Liver (tissue), 3 donors: ENCODE results near the gene TUBB6.

ENCODE experiments used
- ATF3 ChIP-seq: IDR thresholded peaks from 2 replicates; pipeline ENCODE4 v1.6.1; 2016; ENCODE audit warnings: antibody characterized with exemption
- CTCF ChIP-seq: fragments of 150-350 bp; IDR thresholded peaks from 2 replicates; pipeline ENCODE4 v1.5.1; 2017; ENCODE audit warnings: improper control_type of control experiment, low read depth, low read length; ENCODE audit not compliant: missing input control
- FOXA1 ChIP-seq: IDR thresholded peaks from 2 replicates; pipeline ENCODE4 v1.6.1; 2016; ENCODE audit warnings: antibody characterized with exemption
- HNF4G ChIP-seq: IDR thresholded peaks from 2 replicates; pipeline ENCODE4 v1.6.1; 2016; ENCODE audit warnings: antibody characterized with exemption
- RAD21 ChIP-seq, 2 donors: IDR thresholded peaks; 2 replicates each; pipeline ENCODE4 v1.6.1; 2016; ENCODE audit warnings: antibody characterized with exemption in 2 of 2, mild to moderate bottlenecking in 2 of 2
- REST ChIP-seq: IDR thresholded peaks from 2 replicates; pipeline ENCODE4 v1.6.1; 2016; ENCODE audit warnings: antibody characterized with exemption, mild to moderate bottlenecking
- RXRA ChIP-seq, 2 donors: IDR thresholded peaks; 2 replicates each; pipeline ENCODE4 v1.6.1; 2017 to 2018; ENCODE audit warnings: antibody characterized with exemption in 2 of 2, mild to moderate bottlenecking in 1 of 2
- TAF1 ChIP-seq: conservative IDR thresholded peaks from 2 replicates; pipeline ENCODE4 v1.6.1; 2016; ENCODE audit warnings: antibody characterized with exemption, mild to moderate bottlenecking
- YY1 ChIP-seq: IDR thresholded peaks from 2 replicates; pipeline ENCODE4 v1.6.1; 2016; ENCODE audit warnings: antibody characterized with exemption, mild to moderate bottlenecking
- ZBTB33 ChIP-seq: IDR thresholded peaks from 2 replicates; pipeline ENCODE4 v1.6.1; 2016; ENCODE audit warnings: antibody characterized with exemption
- donor health status: healthy.
- donor health status: healthy.

- TF ChIP-seq CTCF (no peak), TAF1 (no peak), ZBTB33 (no peak), RXRA (IDR thresholded peaks at IDR 0.05) (no peak), HNF4G (no peak), FOXA1 (no peak), REST (no peak), ATF3 (no peak), YY1 (no peak), RAD21 (IDR thresholded peaks at IDR 0.05) (no peak)
Measured at GRCh38 chr18:12295389-12296086, 12.5 kb upstream of the TUBB6 start.
